ENCODE results near the gene KAT2A. TPM values are rescaled to one million over a fixed set of nuclear protein-coding genes. Genes with fewer than 3 reads are reported as not detected.

KAT2A gene
- total RNA-seq, 6 experiments from 2014 or later: 21.5 to 36.2 (median 25.3) TPM

- DNase-seq: no peak
- Mint-ChIP-seq H3K4me3 (no peak overlapping the region), H3K27me3 (ENCODE audit: insufficient read depth) (peaks cover 7% of the 10 kb centered on the region), H3K36me3 (ENCODE audit: low read depth) (peaks cover 30% of the 10 kb centered on the region), H3K27ac (no peak overlapping the region), H3K9me3 (no peaks in the 10 kb centered on the region), H3K4me1 (ENCODE audit: low read depth) (peaks cover 22% of the 10 kb centered on the region)
- TF ChIP-seq CTCF (IDR thresholded peaks at IDR 0.05): no peak
Observed at GRCh38 chr17:42127414-42127813, 6.2 kb upstream of the KAT2A start.

GRCh38 chr17:42126836-42127235, 5.7 kb upstream of the KAT2A start:
- H3K9me3 Mint-ChIP-seq: no peaks in the 10 kb centered on the region
- H3K4me1 Mint-ChIP-seq (ENCODE audit: low read depth): peaks cover 17% of the 10 kb centered on the region
- TF ChIP-seq CTCF (IDR thresholded peaks at IDR 0.05): no peak
- H3K27ac Mint-ChIP-seq: no peak overlapping the region
- H3K27me3 Mint-ChIP-seq (ENCODE audit: insufficient read depth): peaks cover 7% of the 10 kb centered on the region
- no peak for DNase-seq
- peaks cover 30% of the 10 kb centered on the region for H3K36me3 Mint-ChIP-seq (ENCODE audit: low read depth)
- H3K4me3 Mint-ChIP-seq: no peak overlapping the region

GRCh38 chr17:42125565-42125964, 4.4 kb upstream of the KAT2A start:
- no peak overlapping the region for H3K4me3 Mint-ChIP-seq
- H3K36me3 Mint-ChIP-seq (ENCODE audit: low read depth): peaks cover 22% of the 10 kb centered on the region
- H3K4me1 Mint-ChIP-seq (ENCODE audit: low read depth): peaks cover 8% of the 10 kb centered on the region
- H3K9me3 Mint-ChIP-seq: no peaks in the 10 kb centered on the region
- no peak overlapping the region for H3K27ac Mint-ChIP-seq
- no peak for TF ChIP-seq CTCF (IDR thresholded peaks at IDR 0.05)
- H3K27me3 Mint-ChIP-seq (ENCODE audit: insufficient read depth): peaks cover 7% of the 10 kb centered on the region
- DNase-seq: no peak

GRCh38 chr17:42124256-42124655, 3.1 kb upstream of the KAT2A start:
- Mint-ChIP-seq H3K27me3 (ENCODE audit: insufficient read depth) (peaks cover 6% of the 10 kb centered on the region), H3K9me3 (no peaks in the 10 kb centered on the region), H3K4me1 (ENCODE audit: low read depth) (peaks cover 14% of the 10 kb centered on the region), H3K36me3 (ENCODE audit: low read depth) (peaks cover 20% of the 10 kb centered on the region), H3K4me3 (no peak overlapping the region), H3K27ac (peak overlapping the region; percentile 33; the same call in 1 of the 2 replicates)
- no peak for TF ChIP-seq CTCF (IDR thresholded peaks at IDR 0.05)
- no peak for DNase-seq

GRCh38 chr17:42122371-42123303, 1.5 kb upstream of the KAT2A start, which contains the start of gene HSPB9:
Gene HSPB9, plus strand, starts transcription at chr17:42122804. Its CDS starts 47 bp downstream, at chr17:42122851.
- peaks cover 6% of the 10 kb centered on the region for H3K27me3 Mint-ChIP-seq (ENCODE audit: insufficient read depth)
- no peak for TF ChIP-seq CTCF (IDR thresholded peaks at IDR 0.05)
- no peak for DNase-seq
- peaks cover 15% of the 10 kb centered on the region for H3K36me3 Mint-ChIP-seq (ENCODE audit: low read depth)
- peaks cover 21% of the 10 kb centered on the region for H3K4me1 Mint-ChIP-seq (ENCODE audit: low read depth)
- H3K27ac Mint-ChIP-seq: no peak within 1 kb of the TSS; the same call in 1 of the 2 replicates
- H3K9me3 Mint-ChIP-seq: no peaks in the 10 kb centered on the region
- no peak within 1 kb of the TSS for H3K4me3 Mint-ChIP-seq

All from HFFc6 (cell line).